Ishikawa (cell line): Measurements from ENCODE around the gene ARID4B.

ENCODE experiments used
- EP300 ChIP-seq: IDR thresholded peaks from 2 replicates; pipeline ENCODE4 v1.6.1; 2012; ENCODE audit warnings: borderline replicate concordance
- RAD21 ChIP-seq: IDR thresholded peaks from 2 replicates; pipeline ENCODE4 v1.6.1; 2012; ENCODE audit warnings: low read depth
- TAF1 ChIP-seq: IDR thresholded peaks from 2 replicates; pipeline ENCODE4 v1.6.1; 2012; ENCODE audit warnings: low read depth, mild to moderate bottlenecking
- TEAD4 ChIP-seq: IDR thresholded peaks from 2 replicates; pipeline ENCODE4 v1.6.1; 2012
- YY1 ChIP-seq: IDR thresholded peaks from 2 replicates; pipeline ENCODE4 v1.6.1; 2012; ENCODE audit warnings: low read depth
- TF ChIP-seq, protein P1 (sequence below): IDR thresholded peaks from 2 replicates; pipeline ENCODE4 v1.6.1; 2012

GRCh38 chr1:235275223-235275622, 52.8 kb downstream of the ARID4B start:
- TF ChIP-seq RAD21 (no peak), TAF1 (no peak), TEAD4 (no peak), EP300 (no peak), YY1 (no peak)
- TF ChIP-seq, protein P1, sequence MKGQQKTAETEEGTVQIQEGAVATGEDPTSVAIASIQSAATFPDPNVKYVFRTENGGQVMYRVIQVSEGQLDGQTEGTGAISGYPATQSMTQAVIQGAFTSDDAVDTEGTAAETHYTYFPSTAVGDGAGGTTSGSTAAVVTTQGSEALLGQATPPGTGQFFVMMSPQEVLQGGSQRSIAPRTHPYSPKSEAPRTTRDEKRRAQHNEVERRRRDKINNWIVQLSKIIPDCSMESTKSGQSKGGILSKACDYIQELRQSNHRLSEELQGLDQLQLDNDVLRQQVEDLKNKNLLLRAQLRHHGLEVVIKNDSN = no peak
